Transverse colon (tissue), 4 donors: ENCODE measurements around the gene LIME1. TPM values are rescaled to one million over a fixed set of nuclear protein-coding genes. Genes with fewer than 3 reads are reported as not detected.
A peak's percentile ranks its signal among the peaks of the same experiment; 100 is the strongest.

ENCODE experiments used
- DNase-seq: peaks from one replicate; pipeline ENCODE4 v3.0.0-alpha.2; 2019
- H3K27ac ChIP-seq, 4 donors: fragments of 200-600 bp; sonication (generic); 2 replicates each; pipeline ENCODE4 v1.5.1; 2016 to 2018; ENCODE audit warnings: inconsistent platforms in 4 of 4
- H3K27me3 ChIP-seq: fragments of 200-600 bp; sonication (generic); 2 replicates; pipeline ENCODE4 v1.5.1; 2017; ENCODE audit warnings: inconsistent platforms
- H3K36me3 ChIP-seq, 4 donors: fragments of 200-600 bp; sonication (generic); 2 replicates each; pipeline ENCODE4 v1.5.1; 2017 to 2019; ENCODE audit warnings: inconsistent platforms in 4 of 4
- H3K4me1 ChIP-seq, 4 donors: fragments of 200-600 bp; sonication (generic); 2 replicates each; pipeline ENCODE4 v1.5.1; 2017 to 2020; ENCODE audit warnings: inconsistent platforms in 4 of 4
- H3K4me3 ChIP-seq, 4 donors: fragments of 200-600 bp; sonication (generic); 1 replicate in 1 of 4; 2 replicates in 3 of 4; pipeline versions ENCODE4 v1.5.1 to v1.6.1; 2017 to 2019; ENCODE audit warnings: inconsistent platforms in 4 of 4
- H3K9me3 ChIP-seq, 2 donors: fragments of 200-600 bp; sonication (generic); 2 replicates each; pipeline ENCODE4 v1.5.1; 2017 to 2019; ENCODE audit warnings: inconsistent platforms in 2 of 2
- CTCF ChIP-seq, 5 experiments: fragments of 200-600 bp in 3 of 5; fragments of 450-650 bp in 2 of 5; sonication (generic) in 3 of 5; IDR thresholded peaks; 1 replicate in 2 of 5; 2 replicates in 3 of 5; pipeline ENCODE4 v1.5.1; 2016 to 2017; ENCODE audit warnings: antibody characterized with exemption in 5 of 5, inconsistent platforms in 3 of 5, mild to moderate bottlenecking in 2 of 5, moderate library complexity in 1 of 5
- EP300 ChIP-seq: sonication (generic); formaldehyde crosslinking; IDR thresholded peaks from one replicate; pipeline ENCODE4 v1.6.1; 2017; ENCODE audit warnings: antibody characterized with exemption, low read depth
- POLR2A ChIP-seq: fragments of 450-650 bp; IDR thresholded peaks from one replicate; pipeline ENCODE4 v1.6.1; 2016; ENCODE audit warnings: antibody characterized with exemption, mild to moderate bottlenecking, moderate library complexity
- POLR2AphosphoS5 ChIP-seq, 3 donors: sonication (generic); formaldehyde crosslinking; IDR thresholded peaks; one replicate each; pipeline ENCODE4 v1.6.1; 2016; ENCODE audit warnings: antibody characterized with exemption in 3 of 3
- WGBS, 2 donors: methylation state at CpG; one replicate each; pipeline ENCODE4 v1.1.5; 2018; ENCODE audit warnings: low coverage in 1 of 2; 5-methylcytosine and 5-hydroxymethylcytosine counted together
- in situ Hi-C, 4 donors: fragments of 200-750 bp; cut with MboI; loops; one replicate each; pipeline versions ENCODE4 v1.15.0 to v1.15.1; 2017; ENCODE audit warnings: low sequenced_read_pairs in 3 of 4, low pct_ligation_motif_present in 1 of 4, low pct_unique_long_range_greater_than_20kb in 1 of 4
- intact Hi-C: fragments of 100-400 bp; cut with DNase I; formaldehyde crosslinking; loops from one replicate; pipeline ENCODE4 v1.15.1; 2023; ENCODE audit warnings: low total_unique reads
- total RNA-seq, 4 donors: library from RNA; depleted of rRNA; stranded (reverse); fragments of >200 nt; gene quantifications; one replicate each; pipeline ENCODE4 v1.1.0, GENCODE V29; 2016

LIME1 gene
- total RNA-seq, 4 donors from 2014 or later, result 24.4 to 91.1 (median 44.0) TPM

- peak within 1 kb of the TSS in 2 of 4 donors; percentile 7 to 19 for H3K4me3 ChIP-seq
- no peaks in the 10 kb centered on the region for H3K27me3 ChIP-seq
- H3K4me1 ChIP-seq, result peaks cover 25 to 45% (median 39%) of the 10 kb centered on the region in 4 donors
- 22% methylated on average over 40 of the region's 52 CpGs; no CpG with 5 or more reads in 1 of the 2 donors for WGBS, 2 donors
- in situ Hi-C loops, result no loop called here
- intact Hi-C loops, result no loop called here
- H3K27ac ChIP-seq, result peak within 1 kb of the TSS in 1 of 4 donors; percentile 2
- no peak for TF ChIP-seq EP300
- TF ChIP-seq POLR2A, result peak; percentile 41
- no peak for TF ChIP-seq CTCF (IDR thresholded peaks at IDR 0.05)
- TF ChIP-seq POLR2AphosphoS5 (IDR thresholded peaks at IDR 0.05), result peak in 2 of 3 donors; percentile 41 to 56
- peak; percentile 11 for DNase-seq
- H3K36me3 ChIP-seq, result no peaks in the 10 kb centered on the region
- no peaks in the 10 kb centered on the region for H3K9me3 ChIP-seq
Measured at GRCh38 chr20:63696628-63697356, 39.7 kb upstream of the LIME1 start, which contains the start of gene TNFRSF6B. TNFRSF6B (plus strand) TSS chr20:63696652; CDS start chr20:63696768, 116 bp downstream.

- H3K27ac ChIP-seq, result no peak overlapping the region
- in situ Hi-C loops, result no loop called here
- H3K36me3 ChIP-seq, result no peaks in the 10 kb centered on the region
- H3K4me3 ChIP-seq, result peak overlapping the region in 2 of 4 donors; percentile 7 to 19
- intact Hi-C loops, result no loop called here
- TF ChIP-seq CTCF (IDR thresholded peaks at IDR 0.05) (no peak), POLR2AphosphoS5 (IDR thresholded peaks at IDR 0.05) (no peak), POLR2A (no peak), EP300 (no peak)
- peaks cover 19 to 39% (median 34%) of the 10 kb centered on the region in 4 donors for H3K4me1 ChIP-seq
- 52% methylated on average over 4 of the region's 7 CpGs; no CpG with 5 or more reads in 1 of the 2 donors for WGBS, 2 donors
- H3K27me3 ChIP-seq, result no peaks in the 10 kb centered on the region
- H3K9me3 ChIP-seq, result no peaks in the 10 kb centered on the region
- DNase-seq, result peak; percentile 8
Measured at GRCh38 chr20:63697357-63697867, 39.1 kb upstream of the LIME1 start.

GRCh38 chr20:63697868-63698545 lies 38.5 kb upstream of the LIME1 start:
- DNase-seq, result peak; percentile 7
- in situ Hi-C loops (no loop called here), intact Hi-C loops (no loop called here)
- H3K27ac ChIP-seq, result peak overlapping the region in 3 of 4 donors; percentile 19 to 41 (median 22)
- H3K36me3 ChIP-seq, result no peaks in the 10 kb centered on the region
- peaks cover 19 to 35% (median 30%) of the 10 kb centered on the region in 4 donors for H3K4me1 ChIP-seq
- 84% methylated on average over 40 of the region's 40 CpGs; no CpG with 5 or more reads in 1 of the 2 donors for WGBS, 2 donors
- no peaks in the 10 kb centered on the region for H3K27me3 ChIP-seq
- H3K9me3 ChIP-seq, result no peaks in the 10 kb centered on the region
- TF ChIP-seq POLR2AphosphoS5 (IDR thresholded peaks at IDR 0.05) (no peak), EP300 (no peak), POLR2A (no peak), CTCF (IDR thresholded peaks at IDR 0.05) (no peak)
- H3K4me3 ChIP-seq, result no peak overlapping the region

- peak in 2 of 3 donors; percentile 22 to 23 for TF ChIP-seq POLR2AphosphoS5 (IDR thresholded peaks at IDR 0.05)
- TF ChIP-seq CTCF (IDR thresholded peaks at IDR 0.05), result no peak
- peak; percentile 63 for TF ChIP-seq EP300
- TF ChIP-seq POLR2A, result no peak
- intact Hi-C loops, result no loop called here
- peaks cover 19 to 35% (median 30%) of the 10 kb centered on the region in 4 donors for H3K4me1 ChIP-seq
- H3K9me3 ChIP-seq, result no peaks in the 10 kb centered on the region
- peak overlapping the region; percentile 19 to 61 (median 45) for H3K27ac ChIP-seq
- no peaks in the 10 kb centered on the region for H3K27me3 ChIP-seq
- no peaks in the 10 kb centered on the region for H3K36me3 ChIP-seq
- 63% methylated on average over 19 of the region's 19 CpGs; no CpG with 5 or more reads in 1 of the 2 donors for WGBS, 2 donors
- peak; percentile 35 for DNase-seq
- in situ Hi-C loops, result no loop called here
- H3K4me3 ChIP-seq, result no peak overlapping the region
Measured at GRCh38 chr20:63698739-63699465, 37.6 kb upstream of the LIME1 start.
